GM12865 (cell line): ENCODE data around the gene SCLY.

Experiments used
- DNase-seq: peaks from one replicate; pipeline ENCODE4 v3.0.0; 2010; ENCODE audit warnings: low read depth
- H3K4me3 ChIP-seq: 2 replicates; pipeline ENCODE4 v1.5.1; 2011; ENCODE audit warnings: mild to moderate bottlenecking, low read depth, low read length, control low read depth
- CTCF ChIP-seq: IDR thresholded peaks from 2 replicates; pipeline ENCODE4 v1.5.1; 2011; ENCODE audit warnings: low read length, control low read depth, low read depth, inconsistent platforms; ENCODE audit not compliant: insufficient read depth; ENCODE audit errors: missing control alignments

The SCLY gene

GRCh38 chr2:238097201-238097987 lies 36.6 kb downstream of the SCLY start:
- no peak for DNase-seq
- TF ChIP-seq CTCF: no peak
- no peak overlapping the region for H3K4me3 ChIP-seq

- peak; percentile 97 for DNase-seq
- H3K4me3 ChIP-seq: peak overlapping the region; percentile 25
- no peak for TF ChIP-seq CTCF
Measured at GRCh38 chr2:238097988-238098871, 37.4 kb downstream of the SCLY start.

DNA sequence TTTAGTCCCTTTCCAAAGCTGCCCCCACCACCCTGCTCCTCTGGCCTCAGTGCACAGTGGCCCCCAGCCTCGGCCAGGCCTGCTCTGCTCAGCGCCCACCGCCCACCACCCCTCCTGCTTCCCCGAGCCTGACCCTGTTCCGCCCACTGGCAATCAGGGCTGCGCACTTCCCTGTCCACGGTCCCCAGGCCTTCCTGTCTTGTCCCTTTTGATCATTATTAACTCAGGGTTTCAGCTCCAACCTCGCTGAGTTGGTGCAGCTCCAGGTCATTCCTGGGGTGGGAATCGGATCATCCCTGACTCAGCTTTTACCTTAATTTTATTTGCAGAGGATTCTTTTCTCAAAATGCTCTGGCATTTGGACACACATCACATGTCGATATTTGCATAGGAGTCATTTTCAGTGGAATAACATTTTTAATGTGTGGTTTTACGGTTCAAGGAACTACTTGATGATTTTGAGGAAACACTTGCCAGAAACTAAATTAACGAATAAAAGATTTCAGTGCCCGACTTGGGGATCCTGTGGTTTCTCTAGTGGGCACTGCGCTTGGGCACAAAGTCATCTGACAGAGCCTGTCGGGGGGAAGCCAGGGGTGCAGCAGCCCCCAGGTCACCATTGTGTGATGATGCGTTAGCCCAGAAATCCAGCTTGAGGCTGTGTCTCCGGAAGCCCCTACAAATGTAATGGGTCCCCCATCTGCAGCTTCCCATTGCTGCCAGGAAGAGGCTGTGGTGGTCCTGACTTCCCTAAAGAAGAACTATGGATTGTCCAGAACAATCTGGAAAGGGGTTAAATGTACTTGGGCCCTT lies 38.3 kb downstream of the SCLY start:
- no peak for TF ChIP-seq CTCF
- peak overlapping the region; percentile 25 for H3K4me3 ChIP-seq
- DNase-seq: no peak

- DNase-seq: no peak
- no peak overlapping the region for H3K4me3 ChIP-seq
- no peak for TF ChIP-seq CTCF
Measured at GRCh38 chr2:238099714-238100048, 38.9 kb downstream of the SCLY start.

DNA sequence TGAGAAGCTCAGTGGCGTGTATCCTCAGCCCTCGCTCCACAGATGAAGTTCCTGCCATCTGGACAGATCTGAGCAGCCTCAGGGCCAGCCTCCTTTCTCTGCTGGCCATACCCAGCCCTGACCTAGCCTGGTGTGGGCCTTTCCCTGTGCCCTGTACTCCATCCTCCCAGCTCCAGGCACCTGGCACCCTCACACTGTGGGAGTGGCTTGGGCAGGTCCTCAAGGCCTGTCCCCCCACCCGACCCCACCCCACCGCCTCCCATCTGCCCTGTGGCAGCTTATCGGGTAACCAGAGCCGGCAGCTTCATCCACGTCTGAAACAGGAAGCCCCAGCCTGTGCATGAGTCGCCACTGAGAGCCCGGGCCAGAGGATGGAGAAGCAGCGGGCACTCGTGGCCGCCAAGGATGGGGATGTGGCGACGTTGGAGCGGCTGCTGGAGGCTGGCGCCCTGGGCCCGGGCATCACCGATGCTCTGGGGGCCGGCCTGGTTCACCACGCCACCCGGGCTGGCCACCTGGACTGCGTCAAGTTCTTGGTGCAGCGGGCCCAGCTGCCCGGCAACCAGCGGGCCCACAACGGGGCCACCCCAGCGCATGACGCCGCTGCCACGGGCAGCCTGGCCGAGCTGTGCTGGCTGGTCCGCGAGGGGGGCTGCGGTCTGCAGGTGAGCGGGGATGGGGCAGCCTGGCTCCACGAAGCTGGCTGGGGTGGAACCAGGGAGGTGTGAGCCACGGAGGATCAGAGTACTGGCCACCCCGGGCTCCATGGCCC lies 39.4 kb downstream of the SCLY start, which contains the start of gene ESPNL:
ESPNL (plus strand) TSS at position 292 of the 772 bp plus-strand sequence; CDS start at position 372, 80 bp downstream.
- TF ChIP-seq CTCF: no peak
- no peak within 1 kb of the TSS for H3K4me3 ChIP-seq
- DNase-seq: no peak
